ENCODE results near the gene HECW1. TPM values are rescaled to one million over a fixed set of nuclear protein-coding genes. Genes with fewer than 3 reads are reported as not detected.
A peak's percentile ranks its signal among the peaks of the same experiment; 100 is the strongest.

Gene HECW1
- total RNA-seq, 1 experiment from 2014 or later = 21.6 TPM

DNA sequence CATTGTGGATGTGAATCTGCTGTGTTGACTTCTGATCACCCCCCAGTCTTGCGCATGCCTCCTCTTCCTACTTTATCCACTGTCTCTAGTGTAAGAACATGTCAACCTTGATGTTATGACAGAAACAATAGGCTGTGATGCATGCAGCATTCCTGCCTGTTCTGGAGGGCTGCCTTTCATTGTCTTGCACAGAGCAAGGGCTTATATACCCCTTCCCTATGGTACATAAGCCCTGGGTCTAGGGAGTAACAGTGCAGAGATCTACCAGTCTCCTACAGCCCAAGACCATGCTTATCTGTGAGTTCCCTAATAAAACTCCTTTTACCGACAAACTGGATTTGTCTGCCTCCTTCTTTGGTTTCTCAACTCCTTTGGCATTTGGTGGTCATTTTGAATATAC lies 293.5 kb downstream of the HECW1 start:
- DNase-seq (ENCODE audit: extremely low read depth, low read depth) = no peak

DNA sequence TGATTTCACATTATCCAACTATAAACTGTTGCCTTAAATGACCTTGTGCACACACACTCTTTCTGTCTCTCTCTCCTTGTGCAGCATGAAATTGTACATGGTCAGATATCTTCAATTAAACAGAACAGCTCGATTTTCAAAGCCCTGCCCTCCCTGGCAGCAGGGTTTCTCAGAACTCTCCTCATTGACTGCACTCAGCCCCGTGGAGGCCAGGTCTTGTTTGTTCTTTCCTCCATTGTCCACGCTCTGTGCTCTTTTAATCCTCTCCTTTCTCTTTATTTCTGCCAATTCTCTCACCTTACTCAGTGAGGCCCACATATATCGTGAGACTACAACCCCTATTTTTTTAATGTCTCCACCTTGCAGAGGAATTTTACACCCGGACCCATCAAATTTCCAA lies 294.5 kb downstream of the HECW1 start:
- DNase-seq (ENCODE audit: extremely low read depth, low read depth) = no peak

DNA sequence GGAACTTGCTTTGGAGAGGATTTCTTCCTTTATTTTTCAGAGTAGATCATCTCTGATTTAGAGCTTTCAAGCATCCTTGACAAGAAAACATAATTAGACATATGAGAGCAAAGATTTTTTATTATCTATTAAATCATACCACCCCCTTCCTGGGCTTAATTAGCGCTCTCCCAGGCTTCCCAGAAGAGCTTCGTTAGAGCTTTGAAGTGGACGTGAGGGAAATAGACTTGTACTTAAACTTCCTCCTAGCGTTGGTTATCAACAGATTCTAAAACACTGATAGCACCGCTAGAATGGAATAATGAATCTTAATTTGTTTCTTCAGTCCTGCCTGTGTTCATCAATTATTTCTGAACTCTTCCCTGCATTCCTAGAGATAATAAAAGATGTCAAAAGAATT lies 296.5 kb downstream of the HECW1 start:
- no peak for DNase-seq (ENCODE audit: extremely low read depth, low read depth)

DNA sequence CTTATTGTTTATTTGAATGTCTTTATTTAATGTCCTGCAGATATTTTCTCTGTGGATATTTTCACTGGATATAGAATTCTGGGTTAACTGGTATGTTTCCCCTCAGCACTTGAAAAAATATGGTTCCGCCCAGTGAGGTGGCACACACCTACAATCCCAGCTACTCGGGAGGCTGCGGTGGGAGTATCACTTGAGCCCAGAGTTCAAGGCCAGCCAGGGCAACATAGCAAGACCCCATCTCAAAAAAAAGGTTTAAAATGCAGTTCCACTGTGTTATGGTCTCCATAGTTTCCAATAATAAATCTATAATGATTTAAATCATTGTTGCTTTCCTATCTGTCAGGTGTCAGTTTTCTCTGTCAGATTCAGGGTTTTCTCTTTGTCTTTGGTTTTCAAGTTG lies 305.0 kb downstream of the HECW1 start:
- DNase-seq (ENCODE audit: extremely low read depth, low read depth) = no peak

DNA sequence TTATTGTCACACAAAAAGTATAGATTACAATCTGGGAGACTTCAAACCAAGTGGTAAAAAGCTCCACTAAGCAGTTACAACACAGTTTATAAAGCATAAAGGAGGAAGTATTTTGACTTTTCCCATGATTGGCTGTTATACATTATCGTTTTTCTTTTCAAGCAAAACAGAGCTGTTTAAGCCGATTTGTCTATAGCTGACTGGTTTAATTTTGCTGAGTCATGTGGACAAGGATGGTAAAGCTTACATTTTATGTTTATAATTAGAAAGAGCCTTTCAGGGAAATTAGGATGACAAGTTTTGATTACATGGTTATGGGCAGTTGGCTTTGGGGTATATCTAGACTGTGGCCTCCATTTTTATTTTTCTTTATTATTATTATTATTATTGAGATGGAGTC lies 318.0 kb downstream of the HECW1 start:
- no peak for DNase-seq (ENCODE audit: extremely low read depth, low read depth)

DNA sequence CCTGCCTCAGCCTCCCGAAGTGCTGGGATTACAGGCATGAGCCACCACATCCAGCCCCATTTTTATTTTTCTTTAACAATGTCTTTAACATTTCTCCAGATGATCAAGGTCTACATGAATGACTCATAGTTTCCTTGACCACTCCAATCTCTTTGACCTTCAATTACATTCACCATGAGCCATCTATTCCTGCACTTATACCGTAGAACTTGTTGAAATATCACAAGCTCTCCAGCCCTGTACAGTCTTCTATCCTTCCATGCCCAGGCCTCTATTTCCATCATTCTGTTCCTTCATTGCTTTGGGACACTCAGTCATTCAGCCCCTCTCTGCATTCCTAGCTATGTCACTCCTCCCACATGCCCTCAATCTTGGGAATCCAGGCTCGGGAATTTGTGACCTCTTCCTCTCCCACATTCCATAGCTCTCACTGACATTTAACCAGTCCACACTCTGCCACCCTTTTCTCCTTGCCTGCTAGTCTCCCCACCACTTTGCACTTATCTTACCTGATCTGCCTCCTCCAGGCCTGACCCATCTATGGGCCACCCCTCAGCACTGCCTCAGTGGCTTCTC lies 318.7 kb downstream of the HECW1 start:
- DNase-seq (ENCODE audit: extremely low read depth, low read depth) = no peak

DNA sequence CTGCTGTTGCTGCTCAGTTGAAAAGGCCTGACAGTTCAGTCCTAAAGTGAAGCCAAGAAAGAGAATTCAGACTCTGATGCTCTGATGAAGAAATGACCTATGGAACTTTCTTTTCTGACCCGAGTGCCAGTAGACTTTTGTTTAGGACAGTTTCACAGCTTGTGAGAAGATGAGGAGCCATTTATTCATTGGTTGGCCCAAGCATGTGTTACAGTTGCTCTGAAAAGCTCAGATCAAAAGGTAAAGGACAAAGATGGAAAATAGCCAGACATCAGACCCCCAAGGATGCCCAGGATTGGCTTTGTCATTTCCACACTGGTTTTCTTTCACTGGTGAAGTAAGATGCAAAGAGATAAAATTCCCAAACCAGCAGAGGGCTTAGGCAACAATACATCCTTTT lies 321.2 kb downstream of the HECW1 start:
- no peak for DNase-seq (ENCODE audit: extremely low read depth, low read depth)

DNA sequence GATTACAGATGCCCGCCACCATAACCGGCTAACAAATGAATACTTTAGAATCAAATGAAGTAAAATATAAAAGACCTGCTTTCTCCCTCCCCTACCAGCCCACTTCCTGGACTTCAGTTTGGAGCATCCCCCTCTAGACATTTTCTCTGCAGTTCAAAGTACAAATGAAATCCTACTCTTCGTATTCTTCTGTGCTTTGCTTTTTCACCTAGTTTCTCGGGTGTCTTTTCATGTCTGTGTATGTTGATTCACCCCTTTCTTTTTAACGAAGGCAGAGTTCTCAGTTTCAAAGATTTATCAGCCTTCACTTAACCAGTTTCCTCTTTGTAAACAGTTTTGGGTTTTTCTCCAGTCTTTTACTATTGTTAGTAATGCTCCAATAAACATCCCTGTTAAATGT lies 324.6 kb downstream of the HECW1 start:
- no peak for DNase-seq (ENCODE audit: extremely low read depth, low read depth)

DNA sequence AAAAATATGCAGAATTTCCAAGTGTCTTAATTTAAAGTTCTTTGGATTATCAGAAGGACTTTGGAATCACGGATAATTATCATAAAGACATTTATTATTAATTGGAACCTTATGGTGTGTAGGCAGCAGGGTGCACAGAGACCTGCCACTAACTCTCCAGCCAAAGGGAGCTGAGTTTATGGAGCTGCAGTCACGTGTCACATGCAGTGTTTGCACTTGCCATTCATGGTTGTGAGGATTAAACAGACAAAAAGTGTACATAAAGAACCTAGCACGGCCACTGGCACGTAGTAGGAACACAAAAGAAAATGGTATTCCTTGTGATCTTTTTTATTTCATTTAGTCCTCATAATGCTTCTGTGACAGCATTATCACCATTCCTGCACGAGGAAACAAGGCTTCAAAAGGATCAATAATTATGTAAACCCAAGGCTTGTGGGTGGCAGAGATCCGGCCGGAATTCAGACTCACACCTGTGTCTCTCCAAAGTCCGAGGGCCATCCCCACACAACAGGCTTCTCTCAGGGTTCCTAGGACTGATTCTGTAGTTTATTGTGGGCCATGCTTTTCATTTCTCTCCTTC lies 326.5 kb downstream of the HECW1 start:
- no peak for DNase-seq (ENCODE audit: extremely low read depth, low read depth)

DNA sequence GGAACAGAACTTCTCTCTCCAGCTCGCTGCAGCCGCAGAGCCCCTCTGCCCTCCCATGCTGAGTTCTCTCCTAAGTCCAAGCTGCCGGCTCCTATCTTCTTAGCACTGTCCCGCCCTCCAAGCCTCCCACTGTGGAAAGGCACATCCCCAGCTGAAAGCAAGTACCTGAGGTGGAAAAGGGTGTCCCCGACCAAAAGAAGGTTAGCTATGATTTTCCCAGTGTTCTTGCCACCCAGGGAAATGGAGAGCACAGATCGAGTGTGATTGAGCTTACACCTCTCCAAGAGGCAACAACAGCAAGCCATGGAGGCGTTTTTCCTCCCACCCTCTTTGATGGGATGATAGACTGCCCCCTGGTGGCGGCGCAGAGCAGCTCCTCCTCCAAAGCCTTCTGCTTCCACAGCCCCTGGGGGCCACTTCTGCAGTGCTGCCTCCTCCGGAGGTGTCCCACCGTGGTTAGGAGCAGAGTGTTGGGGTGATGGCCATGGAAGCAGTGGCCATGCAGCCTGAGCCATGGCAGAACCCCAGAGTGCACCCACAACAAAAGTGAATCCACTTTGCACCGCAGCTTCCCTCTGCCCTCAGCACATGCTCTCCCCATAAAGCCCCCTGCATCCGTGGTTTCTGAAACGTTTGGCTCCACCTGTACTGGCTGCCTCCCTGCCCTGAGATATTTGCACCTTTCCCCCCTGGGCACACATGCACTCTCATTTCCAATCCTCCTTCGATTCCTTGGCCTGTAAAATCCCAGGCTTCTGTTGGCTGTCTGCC lies 327.4 kb downstream of the HECW1 start:
- DNase-seq (ENCODE audit: extremely low read depth, low read depth) = peak; percentile 51

DNA sequence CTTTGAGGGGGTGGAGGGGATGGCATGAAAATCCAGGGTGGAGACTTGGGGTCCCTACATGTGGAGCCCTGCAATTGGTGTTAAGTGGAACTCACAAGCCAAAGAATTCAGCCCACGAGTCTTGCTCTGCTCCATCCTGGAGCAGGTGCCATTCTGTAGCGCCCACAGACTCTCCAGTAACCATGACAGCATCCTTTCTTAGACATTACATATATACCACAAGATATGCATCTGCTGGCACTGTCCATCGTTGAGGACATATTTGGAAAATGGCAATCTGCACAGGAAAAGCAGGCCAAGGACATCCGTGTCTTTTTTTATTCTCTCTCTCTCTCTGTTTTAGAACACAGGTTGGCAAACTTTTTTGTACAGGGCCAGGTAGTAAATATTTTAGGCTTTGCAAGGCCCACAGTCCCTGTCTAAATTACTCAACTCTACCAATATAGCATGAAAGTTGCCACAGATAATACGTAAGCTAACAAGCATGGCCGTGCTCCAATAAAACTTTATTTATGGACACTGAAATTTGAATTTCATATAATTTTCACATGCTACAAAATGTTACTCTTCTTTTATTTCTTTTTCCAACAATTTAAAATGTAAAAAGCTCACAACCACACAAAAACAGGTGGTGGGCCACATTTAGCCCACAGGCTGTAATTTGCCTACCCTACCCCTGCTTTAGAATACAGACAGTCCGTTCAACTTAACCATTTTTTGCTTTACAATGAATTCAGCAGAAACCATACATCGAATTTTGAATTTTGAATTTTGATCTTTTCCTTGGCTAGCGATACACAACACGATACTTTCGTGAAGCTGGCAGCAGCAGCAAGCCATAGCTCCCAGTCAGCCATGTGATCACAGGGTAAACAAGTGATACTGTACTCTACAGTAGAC lies 329.0 kb downstream of the HECW1 start:
- no peak for DNase-seq (ENCODE audit: extremely low read depth, low read depth)

DNA sequence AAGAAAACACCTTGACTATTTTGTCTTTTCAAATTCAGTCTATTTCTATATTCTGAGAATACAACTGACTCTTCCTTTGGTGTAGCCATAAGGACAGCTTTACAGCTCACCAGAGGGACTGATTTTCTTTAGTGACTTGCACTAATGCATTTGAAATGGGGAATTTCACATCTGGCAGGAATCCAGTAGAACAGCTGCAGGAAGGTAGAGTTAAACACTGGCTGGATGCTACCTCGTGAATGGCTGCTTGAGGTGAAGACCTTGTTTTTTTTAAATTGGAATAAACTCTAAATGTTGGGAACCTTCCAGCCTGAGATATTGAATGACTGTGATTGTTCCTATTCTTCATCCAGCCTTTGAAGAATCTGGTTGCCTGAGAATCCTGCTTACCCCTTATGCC lies 330.9 kb downstream of the HECW1 start:
- DNase-seq (ENCODE audit: extremely low read depth, low read depth) = no peak

DNA sequence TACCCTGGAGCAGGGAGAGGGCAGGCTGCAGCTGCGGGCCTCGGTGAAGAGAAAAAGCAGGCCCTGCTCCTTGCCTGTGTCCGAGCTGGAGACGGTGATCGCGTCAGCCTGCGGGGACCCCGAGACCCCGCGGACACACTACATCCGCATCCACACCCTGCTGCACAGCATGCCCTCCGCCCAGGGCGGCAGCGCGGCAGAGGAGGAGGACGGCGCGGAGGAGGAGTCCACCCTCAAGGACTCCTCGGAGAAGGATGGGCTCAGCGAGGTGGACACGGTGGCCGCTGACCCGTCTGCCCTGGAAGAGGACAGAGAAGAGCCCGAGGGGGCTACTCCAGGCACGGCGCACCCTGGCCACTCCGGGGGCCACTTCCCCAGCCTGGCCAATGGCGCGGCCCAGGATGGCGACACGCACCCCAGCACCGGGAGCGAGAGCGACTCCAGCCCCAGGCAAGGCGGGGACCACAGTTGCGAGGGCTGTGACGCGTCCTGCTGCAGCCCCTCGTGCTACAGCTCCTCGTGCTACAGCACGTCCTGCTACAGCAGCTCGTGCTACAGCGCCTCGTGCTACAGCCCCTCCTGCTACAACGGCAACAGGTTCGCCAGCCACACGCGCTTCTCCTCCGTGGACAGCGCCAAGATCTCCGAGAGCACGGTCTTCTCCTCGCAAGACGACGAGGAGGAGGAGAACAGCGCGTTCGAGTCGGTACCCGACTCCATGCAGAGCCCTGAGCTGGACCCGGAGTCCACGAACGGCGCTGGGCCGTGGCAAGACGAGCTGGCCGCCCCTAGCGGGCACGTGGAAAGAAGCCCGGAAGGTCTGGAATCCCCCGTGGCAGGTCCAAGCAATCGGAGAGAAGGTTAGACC lies 332.5 kb downstream of the HECW1 start:
- no peak for DNase-seq (ENCODE audit: extremely low read depth, low read depth)

DNA sequence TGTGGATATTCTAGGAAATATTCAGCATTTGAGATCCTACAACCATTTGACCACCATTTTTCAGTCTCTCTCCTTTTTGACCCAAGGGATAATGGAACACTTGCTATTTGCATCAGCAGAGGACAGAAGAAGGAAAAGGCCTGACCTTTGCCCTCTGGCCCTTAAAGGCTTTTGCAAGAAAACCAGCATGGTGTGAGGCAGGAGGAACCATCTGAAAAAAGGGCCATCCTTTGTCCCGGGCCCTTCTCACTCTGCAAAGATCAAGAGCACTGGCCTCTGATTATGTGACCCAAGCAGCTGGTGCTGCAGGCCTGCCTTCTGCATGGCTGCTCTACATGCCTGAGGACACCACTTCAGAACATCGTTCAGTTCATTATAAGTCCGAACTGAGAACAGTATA lies 337.1 kb downstream of the HECW1 start:
- no peak for DNase-seq (ENCODE audit: extremely low read depth, low read depth)

DNA sequence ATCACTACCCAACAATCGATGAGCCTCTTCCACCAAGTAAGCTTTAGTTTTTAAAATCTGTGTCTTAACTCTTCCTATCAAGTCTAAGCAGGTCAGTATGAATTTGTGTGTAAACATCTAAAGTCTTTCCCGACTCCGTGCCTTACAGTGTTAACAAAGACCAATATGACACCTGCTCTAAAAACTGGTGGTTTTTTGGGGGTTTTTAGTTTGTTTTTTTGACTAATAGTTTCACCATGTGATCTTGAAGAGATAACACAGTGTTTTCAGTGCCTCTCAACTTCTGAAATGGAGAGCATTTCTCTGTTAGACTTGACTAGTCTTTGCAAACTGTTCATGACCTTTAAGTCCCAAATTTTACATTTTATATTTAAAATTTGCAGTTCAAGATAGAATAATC lies 338.4 kb downstream of the HECW1 start:
- DNase-seq (ENCODE audit: extremely low read depth, low read depth) = no peak

DNA sequence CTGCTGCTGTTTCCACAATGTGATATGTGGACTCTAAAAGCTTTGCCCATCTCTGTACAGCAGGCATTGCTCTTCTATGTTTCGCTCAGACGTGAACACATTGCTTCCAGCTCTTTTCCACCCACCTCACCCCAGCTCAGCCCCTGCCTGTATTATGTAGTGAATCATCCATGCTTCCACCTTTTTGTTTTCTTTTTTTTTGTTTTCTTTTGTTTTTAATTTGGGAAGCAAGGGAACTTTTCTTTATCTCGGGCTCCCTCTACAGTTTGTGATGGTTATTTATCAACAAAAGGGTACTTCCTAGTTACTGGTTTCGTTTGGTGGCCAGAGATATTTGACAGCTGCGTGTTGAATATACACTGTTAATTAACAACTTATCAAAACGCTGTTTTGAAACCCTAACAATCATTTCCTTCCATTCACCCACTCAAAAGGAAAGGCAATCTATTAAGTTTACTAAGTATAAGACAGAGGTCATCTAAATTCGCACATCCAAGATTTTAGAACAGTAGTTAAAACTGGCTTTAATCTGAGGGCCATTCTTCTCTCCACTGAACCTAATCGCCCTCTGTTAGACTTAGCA lies 342.6 kb downstream of the HECW1 start:
- DNase-seq (ENCODE audit: extremely low read depth, low read depth) = no peak

DNA sequence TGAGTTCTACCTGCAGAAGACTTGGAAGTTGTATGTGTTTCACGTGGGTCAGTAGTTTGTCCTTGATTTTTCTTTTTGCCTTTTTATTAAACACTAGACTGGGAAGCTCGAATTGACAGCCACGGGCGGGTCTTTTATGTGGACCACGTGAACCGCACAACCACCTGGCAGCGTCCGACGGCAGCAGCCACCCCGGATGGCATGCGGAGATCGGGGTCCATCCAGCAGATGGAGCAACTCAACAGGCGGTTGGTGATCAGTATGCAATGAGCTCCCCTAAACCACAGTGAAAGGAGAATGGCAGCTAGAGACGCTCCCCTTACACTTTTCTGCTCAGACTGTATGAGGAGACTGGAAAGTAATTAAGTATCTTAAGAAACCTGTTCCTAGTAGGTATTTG lies 343.8 kb downstream of the HECW1 start:
- no peak for DNase-seq (ENCODE audit: extremely low read depth, low read depth)

DNA sequence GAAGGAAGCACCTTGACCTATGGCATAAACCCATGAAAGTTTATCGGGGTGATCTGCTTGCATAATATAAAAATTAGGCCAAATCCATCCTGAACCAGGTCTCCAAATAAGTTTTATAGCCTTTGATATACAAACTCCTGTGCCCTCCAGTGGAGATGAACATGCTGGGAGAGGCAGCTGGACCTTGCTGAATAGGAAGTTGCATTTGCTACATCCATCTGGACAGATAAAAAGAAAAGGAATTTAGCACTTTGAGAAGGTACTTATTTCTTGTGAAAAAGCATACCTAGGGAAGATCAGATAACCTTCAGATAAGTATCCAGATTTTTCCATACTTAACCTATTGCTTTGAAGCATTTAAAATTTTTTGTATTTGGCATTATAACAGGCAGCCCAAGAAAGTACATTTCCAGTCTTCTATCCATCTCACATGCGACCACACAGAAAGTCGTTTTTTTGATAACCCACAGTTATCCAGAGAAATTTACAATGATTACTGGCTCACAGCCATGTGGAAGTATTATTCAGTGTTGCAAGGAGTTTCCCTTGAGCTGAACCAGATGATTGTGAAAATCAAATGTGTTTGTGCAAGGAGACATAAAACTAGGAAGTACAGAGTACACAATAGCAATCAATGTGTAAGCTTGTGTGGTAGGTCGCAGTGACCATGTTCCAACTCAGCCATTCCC lies 346.0 kb downstream of the HECW1 start:
- no peak for DNase-seq (ENCODE audit: extremely low read depth, low read depth)

DNA sequence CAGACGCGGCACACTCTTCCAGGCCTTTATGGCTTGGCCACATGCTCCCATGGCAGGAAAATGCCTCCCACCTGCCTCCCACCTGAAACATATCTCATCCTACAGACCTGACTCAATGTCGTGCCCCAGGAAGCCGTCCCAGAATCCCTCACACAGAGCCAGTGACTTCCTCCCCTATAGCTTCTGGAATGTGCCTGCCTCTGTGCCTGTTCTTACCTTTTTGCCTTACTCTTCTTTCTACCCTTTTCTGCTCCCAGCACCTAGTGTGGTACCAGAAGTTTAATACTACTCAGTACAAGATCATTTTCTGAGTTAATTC lies 346.5 kb downstream of the HECW1 start:
- DNase-seq (ENCODE audit: extremely low read depth, low read depth) = no peak
